Activated T-cell treated with anti-CD3 and anti-CD28 coated beads for 24 hours (primary cell): Measurements from ENCODE around the gene TRHDE.

Experiments
- DNase-seq: peaks from one replicate; pipeline ENCODE4 v3.0.0-alpha.2; 2020; ENCODE audit warnings: low read depth

TRHDE gene

GRCh38 chr12:72442217-72442616 is 170.0 kb downstream of the TRHDE start:
- no peak for DNase-seq

- DNase-seq = no peak
Observed at GRCh38 chr12:72444125-72444524, 172.0 kb downstream of the TRHDE start.

GRCh38 chr12:72444566-72444965 is 172.4 kb downstream of the TRHDE start:
- DNase-seq = no peak

GRCh38 chr12:72448089-72448488 is 175.9 kb downstream of the TRHDE start:
- no peak for DNase-seq

GRCh38 chr12:72448805-72449204 is 176.6 kb downstream of the TRHDE start:
- DNase-seq = no peak

GRCh38 chr12:72453066-72453465 is 180.9 kb downstream of the TRHDE start:
- no peak for DNase-seq

- no peak for DNase-seq
Observed at GRCh38 chr12:72453550-72453949, 181.4 kb downstream of the TRHDE start.

- DNase-seq = no peak
Observed at GRCh38 chr12:72464471-72464870, 192.3 kb downstream of the TRHDE start.

- no peak for DNase-seq
Observed at GRCh38 chr12:72465155-72465554, 193.0 kb downstream of the TRHDE start.

GRCh38 chr12:72465940-72466630 is 193.9 kb downstream of the TRHDE start:
- no peak for DNase-seq

- no peak for DNase-seq
Observed at GRCh38 chr12:72467985-72468384, 195.8 kb downstream of the TRHDE start.

- DNase-seq = no peak
Observed at GRCh38 chr12:72468505-72468904, 196.3 kb downstream of the TRHDE start.

- no peak for DNase-seq
Observed at GRCh38 chr12:72471806-72472205, 199.6 kb downstream of the TRHDE start.

GRCh38 chr12:72472350-72472749 is 200.2 kb downstream of the TRHDE start:
- no peak for DNase-seq

- no peak for DNase-seq
Observed at GRCh38 chr12:72476301-72476700, 204.1 kb downstream of the TRHDE start.

- no peak for DNase-seq
Observed at GRCh38 chr12:72485017-72485701, 213.0 kb downstream of the TRHDE start.

- no peak for DNase-seq
Observed at GRCh38 chr12:72491426-72491825, 219.3 kb downstream of the TRHDE start.

- no peak for DNase-seq
Observed at GRCh38 chr12:72493407-72493806, 221.2 kb downstream of the TRHDE start.

GRCh38 chr12:72498354-72498753 is 226.2 kb downstream of the TRHDE start:
- DNase-seq = no peak

- no peak for DNase-seq
Observed at GRCh38 chr12:72499244-72499643, 227.1 kb downstream of the TRHDE start.

GRCh38 chr12:72502546-72502945 is 230.4 kb downstream of the TRHDE start:
- DNase-seq = no peak

- DNase-seq = no peak
Observed at GRCh38 chr12:72505227-72505626, 233.1 kb downstream of the TRHDE start.

- DNase-seq = no peak
Observed at GRCh38 chr12:72509891-72510290, 237.7 kb downstream of the TRHDE start.

- no peak for DNase-seq
Observed at GRCh38 chr12:72510772-72511171, 238.6 kb downstream of the TRHDE start.
